Endodermal cell (in vitro differentiated cells): Measurements from ENCODE around the gene CBL. TPM values are rescaled to one million over a fixed set of nuclear protein-coding genes. Genes with fewer than 3 reads are reported as not detected.

Experiments
- DNase-seq: peaks from one replicate; pipeline ENCODE4 v3.0.0-alpha.2; 2017
- H3K27ac ChIP-seq: 2 replicates; pipeline ENCODE4 v1.5.1; 2013; ENCODE audit warnings: mild to moderate bottlenecking, low read depth, low read length, moderate library complexity
- H3K27me3 ChIP-seq: 2 replicates; pipeline ENCODE4 v1.6.1; 2013; ENCODE audit warnings: mild to moderate bottlenecking, low read length, moderate library complexity; ENCODE audit not compliant: insufficient read depth, control insufficient read depth, poor library complexity, severe bottlenecking
- H3K36me3 ChIP-seq: 2 replicates; pipeline ENCODE4 v1.7.0; 2013; ENCODE audit warnings: mild to moderate bottlenecking, low read length, moderate library complexity; ENCODE audit not compliant: control insufficient read depth, insufficient read depth
- H3K4me1 ChIP-seq: one replicate; pipeline ENCODE4 v1.7.0; 2013; ENCODE audit warnings: low read length; ENCODE audit not compliant: control insufficient read depth, insufficient read depth
- H3K4me3 ChIP-seq: 2 replicates; pipeline ENCODE4 v1.5.1; 2013; ENCODE audit warnings: mild to moderate bottlenecking, low read length, moderate library complexity
- H3K9ac ChIP-seq: 2 replicates; pipeline ENCODE4 v1.6.1; 2013; ENCODE audit warnings: mild to moderate bottlenecking, low read length, moderate library complexity; ENCODE audit not compliant: poor library complexity, severe bottlenecking; ENCODE audit errors: extremely low read depth
- H3K9me3 ChIP-seq: 2 replicates; pipeline ENCODE4 v1.6.1; 2013; ENCODE audit warnings: mild to moderate bottlenecking, low read length, moderate library complexity; ENCODE audit not compliant: control insufficient read depth
- H3K27ac Mint-ChIP-seq: 2 replicates; pipeline ENCODE4 v1.8.0; 2020; ENCODE audit warnings: mixed read lengths
- H3K27me3 Mint-ChIP-seq: 2 replicates; pipeline ENCODE4 v1.8.0; 2021; ENCODE audit warnings: mild to moderate bottlenecking, mixed read lengths; ENCODE audit not compliant: insufficient read depth
- H3K36me3 Mint-ChIP-seq: 2 replicates; pipeline ENCODE4 v1.8.0; 2020; ENCODE audit warnings: low read depth, mixed read lengths
- H3K4me1 Mint-ChIP-seq: 2 replicates; pipeline ENCODE4 v1.8.0; 2020; ENCODE audit warnings: mixed read lengths
- H3K4me3 Mint-ChIP-seq: 2 replicates; pipeline ENCODE4 v1.8.0; 2020; ENCODE audit warnings: mild to moderate bottlenecking, moderate library complexity, mixed read lengths
- H3K9me3 Mint-ChIP-seq: 2 replicates; pipeline ENCODE4 v1.8.0; 2020; ENCODE audit warnings: mild to moderate bottlenecking, mixed read lengths
- WGBS, 2 experiments: methylation state at CpG; one replicate each; pipeline versions ENCODE4 v1.1.5 to v1.1.7; 2013; ENCODE audit warnings: missing lambda C conversion rate in 2 of 2, mixed read lengths in 1 of 2; ENCODE audit not compliant: insufficient coverage in 1 of 2, insufficient read length in 1 of 2; 5-methylcytosine and 5-hydroxymethylcytosine counted together
- total RNA-seq, 2 donors: library from RNA; stranded (reverse); fragmentation: NEBNext Ultra II Directional in 1 of 2; extraction: Animal tissue kit (Norgen Biotek cat#: 25700) in 1 of 2; gene quantifications; 2 replicates in 1 of 2; 3 replicates in 1 of 2; pipeline ENCODE4 v1.2.1, GENCODE V29; 2021
- TF ChIP-seq, protein P1 (sequence below): fragments of 200-600 bp; sonication (generic); conservative IDR thresholded peaks from 2 replicates; pipeline ENCODE4 v1.5.0; 2021; ENCODE audit warnings: antibody characterized with exemption, mild to moderate bottlenecking

The CBL gene
- total RNA-seq, 2 donors from 2014 or later: 40.3 to 52.7 TPM

- DNase-seq: no peak
- Histone ChIP-seq H3K9me3 (peaks cover 9% of the 10 kb centered on the region), H3K9ac (no peak overlapping the region), H3K4me1 (no peaks in the 10 kb centered on the region), H3K4me3 (no peak overlapping the region), H3K27ac (no peak overlapping the region), H3K36me3 (peaks cover 27% of the 10 kb centered on the region), H3K27me3 (no peaks in the 10 kb centered on the region)
- Mint-ChIP-seq H3K4me3 (no peak overlapping the region), H3K36me3 (peaks cover 32% of the 10 kb centered on the region), H3K27me3 (no peaks in the 10 kb centered on the region), H3K27ac (no peak overlapping the region), H3K4me1 (no peaks in the 10 kb centered on the region), H3K9me3 (no peaks in the 10 kb centered on the region)
- WGBS, 2 experiments: 98 to 100% methylated on average over 1 to 3 of the region's 3 CpGs
- TF ChIP-seq, protein P1, sequence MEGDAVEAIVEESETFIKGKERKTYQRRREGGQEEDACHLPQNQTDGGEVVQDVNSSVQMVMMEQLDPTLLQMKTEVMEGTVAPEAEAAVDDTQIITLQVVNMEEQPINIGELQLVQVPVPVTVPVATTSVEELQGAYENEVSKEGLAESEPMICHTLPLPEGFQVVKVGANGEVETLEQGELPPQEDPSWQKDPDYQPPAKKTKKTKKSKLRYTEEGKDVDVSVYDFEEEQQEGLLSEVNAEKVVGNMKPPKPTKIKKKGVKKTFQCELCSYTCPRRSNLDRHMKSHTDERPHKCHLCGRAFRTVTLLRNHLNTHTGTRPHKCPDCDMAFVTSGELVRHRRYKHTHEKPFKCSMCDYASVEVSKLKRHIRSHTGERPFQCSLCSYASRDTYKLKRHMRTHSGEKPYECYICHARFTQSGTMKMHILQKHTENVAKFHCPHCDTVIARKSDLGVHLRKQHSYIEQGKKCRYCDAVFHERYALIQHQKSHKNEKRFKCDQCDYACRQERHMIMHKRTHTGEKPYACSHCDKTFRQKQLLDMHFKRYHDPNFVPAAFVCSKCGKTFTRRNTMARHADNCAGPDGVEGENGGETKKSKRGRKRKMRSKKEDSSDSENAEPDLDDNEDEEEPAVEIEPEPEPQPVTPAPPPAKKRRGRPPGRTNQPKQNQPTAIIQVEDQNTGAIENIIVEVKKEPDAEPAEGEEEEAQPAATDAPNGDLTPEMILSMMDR: no peak
These were observed 23.1 kb downstream of the CBL start for GRCh38 chr11:119229288-119229672.

- Histone ChIP-seq H3K9me3 (peaks cover 9% of the 10 kb centered on the region), H3K9ac (no peak overlapping the region), H3K4me1 (no peaks in the 10 kb centered on the region), H3K36me3 (peaks cover 32% of the 10 kb centered on the region), H3K27ac (no peak overlapping the region), H3K27me3 (no peaks in the 10 kb centered on the region), H3K4me3 (no peak overlapping the region)
- peaks cover 34% of the 10 kb centered on the region for H3K36me3 Mint-ChIP-seq
- no peak overlapping the region for H3K4me3 Mint-ChIP-seq
- no peaks in the 10 kb centered on the region for H3K9me3 Mint-ChIP-seq
- no peak overlapping the region for H3K27ac Mint-ChIP-seq
- WGBS, 2 experiments: 82 to 97% methylated on average over 3 of the region's 4 CpGs
- DNase-seq: no peak
- TF ChIP-seq, protein P1: no peak
- no peaks in the 10 kb centered on the region for H3K27me3 Mint-ChIP-seq
- H3K4me1 Mint-ChIP-seq: no peaks in the 10 kb centered on the region
These were observed 23.6 kb downstream of the CBL start for GRCh38 chr11:119229741-119230140.

DNA sequence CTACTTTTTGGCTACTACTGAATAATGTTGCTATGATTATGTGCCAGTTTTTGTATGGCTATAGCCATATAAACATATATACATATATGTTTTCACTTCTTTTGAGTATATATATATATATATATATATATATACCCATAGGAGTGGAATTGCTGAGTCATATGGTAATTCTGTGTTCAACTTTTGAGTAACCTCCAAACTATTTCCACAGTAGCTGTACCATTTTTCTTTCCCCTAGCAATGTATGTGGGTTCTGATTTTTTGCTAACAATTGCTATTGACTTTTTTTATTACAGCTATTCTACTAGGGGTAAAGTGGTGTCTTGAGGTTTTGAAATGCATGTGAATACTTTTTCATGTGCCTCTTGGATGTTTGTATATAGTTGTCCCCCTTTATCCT, 30.4 kb downstream of the CBL start:
- peaks cover 35% of the 10 kb centered on the region for H3K36me3 ChIP-seq
- Mint-ChIP-seq H3K27ac (no peak overlapping the region), H3K4me3 (no peak overlapping the region), H3K4me1 (no peaks in the 10 kb centered on the region), H3K36me3 (peaks cover 48% of the 10 kb centered on the region), H3K9me3 (no peaks in the 10 kb centered on the region), H3K27me3 (no peaks in the 10 kb centered on the region)
- no peak overlapping the region for H3K27ac ChIP-seq
- no peak overlapping the region for H3K4me3 ChIP-seq
- H3K9me3 ChIP-seq: no peaks in the 10 kb centered on the region
- DNase-seq: no peak
- H3K27me3 ChIP-seq: no peaks in the 10 kb centered on the region
- H3K9ac ChIP-seq: no peak overlapping the region
- TF ChIP-seq, protein P1: no peak
- no peaks in the 10 kb centered on the region for H3K4me1 ChIP-seq
